Neural progenitor cell (in vitro differentiated cells): ENCODE results near the gene KIAA0232. TPM values are rescaled to one million over a fixed set of nuclear protein-coding genes. Genes with fewer than 3 reads are reported as not detected.

Source experiments
- DNase-seq: peaks from one replicate; pipeline ENCODE4 v3.0.0-alpha.2; 2016; ENCODE audit warnings: low spot score
- H2AFZ ChIP-seq: fragments of 200-600 bp; sonication (generic); replicated peaks from 2 replicates; pipeline ENCODE4 v1.6.1; 2016; ENCODE audit warnings: antibody characterized with exemption
- H3F3A ChIP-seq: fragments of 200-600 bp; sonication (generic); 2 replicates; pipeline ENCODE4 v1.6.1; 2016; ENCODE audit warnings: antibody characterized with exemption, low read depth
- H3K27ac ChIP-seq: fragments of 200-600 bp; sonication (generic); 2 replicates; pipeline ENCODE4 v1.5.1; 2016; ENCODE audit warnings: mild to moderate bottlenecking
- H3K27me3 ChIP-seq: fragments of 200-600 bp; sonication (generic); 2 replicates; pipeline ENCODE4 v1.6.1; 2016; ENCODE audit warnings: mild to moderate bottlenecking, moderate library complexity
- H3K36me3 ChIP-seq: fragments of 200-600 bp; sonication (generic); 2 replicates; pipeline ENCODE4 v1.5.1; 2016
- H3K4me1 ChIP-seq: fragments of 200-600 bp; sonication (generic); 2 replicates; pipeline ENCODE4 v1.6.1; 2016; ENCODE audit warnings: mixed run types
- H3K4me2 ChIP-seq: fragments of 200-600 bp; sonication (generic); 2 replicates; pipeline ENCODE4 v1.6.1; 2016
- H3K4me3 ChIP-seq: fragments of 200-600 bp; sonication (generic); 2 replicates; pipeline ENCODE4 v1.5.1; 2016
- H3K79me2 ChIP-seq: fragments of 200-600 bp; sonication (generic); 2 replicates; pipeline ENCODE4 v1.6.1; 2016; ENCODE audit warnings: low read depth
- H3K9ac ChIP-seq: fragments of 200-600 bp; sonication (generic); 2 replicates; pipeline ENCODE4 v1.6.1; 2016
- H3K9me3 ChIP-seq: fragments of 200-600 bp; sonication (generic); 2 replicates; pipeline ENCODE4 v1.5.1; 2016; ENCODE audit warnings: low read depth
- H4K20me1 ChIP-seq: fragments of 200-600 bp; sonication (generic); 2 replicates; pipeline ENCODE4 v1.6.1; 2016; ENCODE audit warnings: low read depth
- H3K27ac Mint-ChIP-seq: 3 replicates; pipeline ENCODE4 v1.8.0; 2021; ENCODE audit warnings: mixed read lengths
- H3K27me3 Mint-ChIP-seq: 2 replicates; pipeline ENCODE4 v1.8.0; 2022; ENCODE audit warnings: low read depth, mild to moderate bottlenecking, inconsistent platforms, moderate library complexity, mixed read lengths; ENCODE audit not compliant: insufficient read depth
- H3K36me3 Mint-ChIP-seq: 3 replicates; pipeline ENCODE4 v1.8.0; 2021; ENCODE audit warnings: mixed read lengths
- H3K4me1 Mint-ChIP-seq: 3 replicates; pipeline ENCODE4 v1.8.0; 2021; ENCODE audit warnings: mixed read lengths
- H3K4me3 Mint-ChIP-seq: 3 replicates; pipeline ENCODE4 v1.8.0; 2021; ENCODE audit warnings: mild to moderate bottlenecking, moderate library complexity, mixed read lengths
- H3K9me3 Mint-ChIP-seq: 3 replicates; pipeline ENCODE4 v1.8.0; 2020; ENCODE audit warnings: mixed read lengths
- EZH2 ChIP-seq: fragments of 200-600 bp; sonication (generic); IDR thresholded peaks from 2 replicates; pipeline ENCODE4 v1.6.1; 2017; ENCODE audit warnings: antibody characterized with exemption, mild to moderate bottlenecking, moderate library complexity
- EZH2phosphoT487 ChIP-seq: fragments of 200-600 bp; sonication (generic); IDR thresholded peaks from 2 replicates; pipeline ENCODE4 v1.6.1; 2017; ENCODE audit warnings: antibody characterized with exemption
- total RNA-seq: library from RNA; depleted of rRNA; stranded (reverse); fragments of >200 nt; gene quantifications from 2 replicates; pipeline ENCODE4 v1.2.3, GENCODE V29; 2015; ENCODE audit warnings: low replicate concordance
- TF ChIP-seq, protein P1 (sequence below): fragments of 200-600 bp; sonication (generic); IDR thresholded peaks from 2 replicates; pipeline ENCODE4 v1.5.1; 2017; ENCODE audit warnings: antibody characterized with exemption, mild to moderate bottlenecking

KIAA0232 gene
- total RNA-seq, 1 donor from 2014 or later, result 42.9 TPM

DNA sequence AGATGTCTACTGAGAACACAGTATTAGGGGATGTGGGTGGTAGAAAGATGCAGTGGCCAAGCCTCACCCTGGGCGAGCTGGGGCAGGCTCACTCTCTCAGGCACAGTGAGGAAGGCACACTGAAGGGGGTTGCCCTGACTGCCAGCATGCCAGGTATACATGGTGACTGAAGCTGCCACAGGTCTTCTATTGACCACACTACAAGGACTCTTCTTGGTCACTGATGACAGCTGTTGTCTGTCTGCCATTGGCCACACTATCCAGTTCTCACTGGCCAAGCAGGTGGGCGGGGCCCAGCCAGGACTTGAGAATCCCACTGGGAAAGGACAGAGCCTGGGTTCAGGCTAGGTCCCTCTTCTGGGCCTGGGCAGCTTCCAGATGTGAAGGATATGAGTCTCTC lies 87.4 kb downstream of the KIAA0232 start:
- H3K4me3 ChIP-seq, result no peak overlapping the region
- Mint-ChIP-seq H3K4me1 (peaks cover 13% of the 10 kb centered on the region), H3K36me3 (peaks cover 37% of the 10 kb centered on the region), H3K27me3 (peaks cover 8% of the 10 kb centered on the region), H3K27ac (no peak overlapping the region), H3K9me3 (no peaks in the 10 kb centered on the region), H3K4me3 (no peak overlapping the region)
- H3K9ac ChIP-seq, result no peak overlapping the region
- H3K4me2 ChIP-seq, result no peak overlapping the region
- no peaks in the 10 kb centered on the region for H3K36me3 ChIP-seq
- no peaks in the 10 kb centered on the region for H3K79me2 ChIP-seq
- no peak for DNase-seq
- no peaks in the 10 kb centered on the region for H3K9me3 ChIP-seq
- peaks cover 70% of the 10 kb centered on the region for H4K20me1 ChIP-seq
- TF ChIP-seq EZH2, result no peak
- TF ChIP-seq EZH2phosphoT487, result no peak
- TF ChIP-seq, protein P1, sequence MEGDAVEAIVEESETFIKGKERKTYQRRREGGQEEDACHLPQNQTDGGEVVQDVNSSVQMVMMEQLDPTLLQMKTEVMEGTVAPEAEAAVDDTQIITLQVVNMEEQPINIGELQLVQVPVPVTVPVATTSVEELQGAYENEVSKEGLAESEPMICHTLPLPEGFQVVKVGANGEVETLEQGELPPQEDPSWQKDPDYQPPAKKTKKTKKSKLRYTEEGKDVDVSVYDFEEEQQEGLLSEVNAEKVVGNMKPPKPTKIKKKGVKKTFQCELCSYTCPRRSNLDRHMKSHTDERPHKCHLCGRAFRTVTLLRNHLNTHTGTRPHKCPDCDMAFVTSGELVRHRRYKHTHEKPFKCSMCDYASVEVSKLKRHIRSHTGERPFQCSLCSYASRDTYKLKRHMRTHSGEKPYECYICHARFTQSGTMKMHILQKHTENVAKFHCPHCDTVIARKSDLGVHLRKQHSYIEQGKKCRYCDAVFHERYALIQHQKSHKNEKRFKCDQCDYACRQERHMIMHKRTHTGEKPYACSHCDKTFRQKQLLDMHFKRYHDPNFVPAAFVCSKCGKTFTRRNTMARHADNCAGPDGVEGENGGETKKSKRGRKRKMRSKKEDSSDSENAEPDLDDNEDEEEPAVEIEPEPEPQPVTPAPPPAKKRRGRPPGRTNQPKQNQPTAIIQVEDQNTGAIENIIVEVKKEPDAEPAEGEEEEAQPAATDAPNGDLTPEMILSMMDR, result no peak
- no peak overlapping the region for H2AFZ ChIP-seq
- no peak overlapping the region for H3K27ac ChIP-seq
- H3K4me1 ChIP-seq, result no peaks in the 10 kb centered on the region
- no peaks in the 10 kb centered on the region for H3K27me3 ChIP-seq
- peaks cover 15% of the 10 kb centered on the region for H3F3A ChIP-seq

DNA sequence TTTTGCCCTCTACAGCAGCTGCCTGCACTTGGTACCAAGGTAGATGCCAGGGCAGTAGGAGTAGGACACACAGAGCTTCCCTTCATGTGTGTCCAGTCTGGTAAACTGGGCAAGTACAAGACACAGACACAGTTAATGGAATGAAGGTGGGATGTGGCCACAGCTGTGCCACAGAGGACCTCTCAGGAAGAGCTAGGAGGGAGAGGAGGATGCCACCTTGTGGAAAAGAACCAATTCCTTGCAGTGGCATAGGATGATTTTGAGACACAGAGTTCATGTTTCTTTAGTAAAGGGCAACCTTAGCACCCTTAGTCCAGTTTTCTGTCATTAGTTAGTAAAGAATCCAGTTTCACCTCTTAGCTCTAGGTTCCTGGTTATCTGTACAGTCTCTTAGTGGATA lies 90.8 kb downstream of the KIAA0232 start:
- DNase-seq, result peak; percentile 34
- no peaks in the 10 kb centered on the region for H3K4me1 ChIP-seq
- H3K36me3 ChIP-seq, result no peaks in the 10 kb centered on the region
- Mint-ChIP-seq H3K9me3 (no peaks in the 10 kb centered on the region), H3K36me3 (peaks cover 37% of the 10 kb centered on the region), H3K27me3 (peaks cover 6% of the 10 kb centered on the region), H3K4me1 (peaks cover 9% of the 10 kb centered on the region), H3K4me3 (no peak overlapping the region), H3K27ac (no peak overlapping the region)
- H3K9me3 ChIP-seq, result no peaks in the 10 kb centered on the region
- no peak for TF ChIP-seq EZH2
- no peak for TF ChIP-seq EZH2phosphoT487
- TF ChIP-seq, protein P1, result peak; percentile 21
- H3K27me3 ChIP-seq, result no peaks in the 10 kb centered on the region
- H3K4me2 ChIP-seq, result no peak overlapping the region
- H3K4me3 ChIP-seq, result no peak overlapping the region
- H3K27ac ChIP-seq, result no peak overlapping the region
- peaks cover 6% of the 10 kb centered on the region for H3F3A ChIP-seq
- H3K9ac ChIP-seq, result no peak overlapping the region
- no peaks in the 10 kb centered on the region for H3K79me2 ChIP-seq
- H2AFZ ChIP-seq, result no peak overlapping the region
- H4K20me1 ChIP-seq, result peaks cover 55% of the 10 kb centered on the region

DNA sequence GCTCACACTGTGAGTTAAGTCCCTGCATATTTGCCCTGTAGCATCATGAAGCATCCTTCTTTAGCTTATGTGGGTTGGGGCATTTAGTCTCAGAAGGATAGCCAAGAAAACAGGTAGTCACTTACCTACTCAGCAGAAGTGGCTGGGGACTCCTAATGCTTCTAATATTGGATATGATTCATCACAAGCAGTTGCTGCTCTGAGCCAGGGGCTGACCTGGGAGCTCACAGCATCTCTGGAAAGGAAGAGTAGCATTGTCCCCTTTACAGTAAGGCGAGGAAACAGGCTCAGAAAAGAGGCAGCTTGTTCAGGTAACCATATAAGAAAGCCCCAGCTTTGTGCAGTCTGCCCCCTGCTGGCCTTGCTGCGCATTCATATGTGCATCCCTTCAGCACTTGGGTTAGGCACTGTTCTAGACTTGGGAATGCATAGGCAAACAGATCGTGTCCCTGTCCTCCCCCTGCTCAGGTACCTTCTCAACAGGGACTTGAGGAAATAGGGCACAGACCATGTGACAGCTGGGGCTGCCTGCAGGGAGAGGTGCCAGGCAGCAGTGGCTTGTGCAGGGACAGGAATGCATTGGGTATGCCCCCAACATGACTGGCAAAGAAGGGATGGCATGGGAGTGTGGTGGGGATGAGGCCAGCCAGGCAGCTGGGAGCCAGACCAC lies 91.4 kb downstream of the KIAA0232 start:
- Histone ChIP-seq H3K4me1 (no peaks in the 10 kb centered on the region), H3F3A (no peaks in the 10 kb centered on the region), H3K4me2 (no peak overlapping the region), H3K36me3 (no peaks in the 10 kb centered on the region), H3K27me3 (no peaks in the 10 kb centered on the region), H3K27ac (no peak overlapping the region), H3K79me2 (no peaks in the 10 kb centered on the region), H3K9me3 (no peaks in the 10 kb centered on the region), H4K20me1 (peaks cover 49% of the 10 kb centered on the region), H3K4me3 (no peak overlapping the region), H3K9ac (no peak overlapping the region), H2AFZ (no peak overlapping the region)
- Mint-ChIP-seq H3K4me3 (no peak overlapping the region), H3K36me3 (peaks cover 38% of the 10 kb centered on the region), H3K4me1 (peaks cover 3% of the 10 kb centered on the region), H3K9me3 (no peaks in the 10 kb centered on the region), H3K27ac (no peak overlapping the region), H3K27me3 (peaks cover 6% of the 10 kb centered on the region)
- DNase-seq, result peak; percentile 80
- TF ChIP-seq EZH2phosphoT487 (no peak), EZH2 (no peak)
- TF ChIP-seq, protein P1, result peak; percentile 84
